Natural killer cell treated with Interleukin-12 subunit alpha and Interleukin-12 subunit beta and Interleukin-15 and Interleukin-18, amount 100 ng/mL, for 72 hours (primary cell): ENCODE data around the gene KCNC1. TPM values are rescaled to one million over a fixed set of nuclear protein-coding genes. Genes with fewer than 3 reads are reported as not detected.

Experiments used
- ATAC-seq, 2 donors: fragments of 150-1000 bp; cut with Tn5 transposase in 1 of 2; sonication (Bioruptor Pico), chemical (Tn5 transposase) in 1 of 2; 2 replicates each; pipeline ENCODE4 v1.10.0; 2021
- DNase-seq: peaks from one replicate; pipeline ENCODE4 v3.0.0; 2022; ENCODE audit warnings: low spot score
- H3K27ac Mint-ChIP-seq, 2 donors: 1 replicate in 1 of 2; 2 replicates in 1 of 2; pipeline ENCODE4 v1.8.0; 2022; ENCODE audit warnings: mixed read lengths in 2 of 2, mild to moderate bottlenecking in 1 of 2, moderate library complexity in 1 of 2
- H3K27me3 Mint-ChIP-seq, 2 donors: 1 replicate in 1 of 2; 2 replicates in 1 of 2; pipeline ENCODE4 v1.8.0; 2022; ENCODE audit warnings: mixed read lengths in 2 of 2
- H3K36me3 Mint-ChIP-seq: one replicate; pipeline ENCODE4 v1.8.0; 2022; ENCODE audit warnings: mixed read lengths
- H3K4me1 Mint-ChIP-seq, 2 donors: 1 replicate in 1 of 2; 2 replicates in 1 of 2; pipeline ENCODE4 v1.8.0; 2022; ENCODE audit warnings: low read depth in 2 of 2, mixed read lengths in 2 of 2, mild to moderate bottlenecking in 1 of 2
- H3K4me3 Mint-ChIP-seq: one replicate; pipeline ENCODE4 v1.8.0; 2022; ENCODE audit warnings: mixed read lengths
- H3K9me3 Mint-ChIP-seq: 2 replicates; pipeline ENCODE4 v1.8.0; 2022; ENCODE audit warnings: mixed read lengths
- total RNA-seq, 2 donors: library from RNA; stranded (reverse); gene quantifications; one replicate each; pipeline ENCODE4 v1.2.3, GENCODE V29; 2022

KCNC1 gene
- total RNA-seq, 2 donors from 2014 or later: not detected

GRCh38 chr11:17720796-17721171 lies 13.8 kb upstream of the KCNC1 start:
- no peak for ATAC-seq
- Mint-ChIP-seq H3K9me3 (no peaks in the 10 kb centered on the region), H3K27me3 (peaks cover 25 to 31% of the 10 kb centered on the region in 2 donors), H3K36me3 (no peaks in the 10 kb centered on the region), H3K27ac (no peak overlapping the region), H3K4me3 (no peak overlapping the region), H3K4me1 (no peaks in the 10 kb centered on the region)
- no peak for DNase-seq

GRCh38 chr11:17721242-17721999 lies 13.2 kb upstream of the KCNC1 start:
- no peaks in the 10 kb centered on the region for H3K36me3 Mint-ChIP-seq
- ATAC-seq (no peak), DNase-seq (no peak)
- no peak overlapping the region for H3K27ac Mint-ChIP-seq
- H3K4me1 Mint-ChIP-seq: no peaks in the 10 kb centered on the region
- H3K4me3 Mint-ChIP-seq: no peak overlapping the region
- H3K27me3 Mint-ChIP-seq: peaks cover 28 to 33% of the 10 kb centered on the region in 2 donors
- no peaks in the 10 kb centered on the region for H3K9me3 Mint-ChIP-seq

- H3K36me3 Mint-ChIP-seq: no peaks in the 10 kb centered on the region
- H3K27me3 Mint-ChIP-seq: peaks cover 34 to 35% of the 10 kb centered on the region in 2 donors
- no peaks in the 10 kb centered on the region for H3K4me1 Mint-ChIP-seq
- no peaks in the 10 kb centered on the region for H3K9me3 Mint-ChIP-seq
- ATAC-seq (no peak), DNase-seq (no peak)
- H3K4me3 Mint-ChIP-seq: no peak overlapping the region
- no peak overlapping the region for H3K27ac Mint-ChIP-seq
Measured at GRCh38 chr11:17722000-17722643, 12.5 kb upstream of the KCNC1 start.

GRCh38 chr11:17724020-17724908 lies 10.3 kb upstream of the KCNC1 start:
- Mint-ChIP-seq H3K4me1 (no peaks in the 10 kb centered on the region), H3K27me3 (peaks cover 36 to 54% of the 10 kb centered on the region in 2 donors), H3K4me3 (no peak overlapping the region), H3K9me3 (no peaks in the 10 kb centered on the region), H3K36me3 (no peaks in the 10 kb centered on the region), H3K27ac (no peak overlapping the region)
- ATAC-seq (no peak), DNase-seq (no peak)

- H3K27ac Mint-ChIP-seq: no peak overlapping the region
Measured at GRCh38 chr11:17725174-17725573, 9.4 kb upstream of the KCNC1 start.

GRCh38 chr11:17730137-17730536 lies 4.4 kb upstream of the KCNC1 start:
- DNase-seq (no peak), ATAC-seq (no peak)
- no peak overlapping the region for H3K27ac Mint-ChIP-seq
- no peaks in the 10 kb centered on the region for H3K9me3 Mint-ChIP-seq
- no peaks in the 10 kb centered on the region for H3K36me3 Mint-ChIP-seq
- H3K4me1 Mint-ChIP-seq: peaks cover 0 to 5% of the 10 kb centered on the region in 2 donors
- peaks cover 39 to 57% of the 10 kb centered on the region in 2 donors for H3K27me3 Mint-ChIP-seq
- no peak overlapping the region for H3K4me3 Mint-ChIP-seq

More at GRCh38 chr11:17725174-17725573, 9.4 kb upstream of the KCNC1 start:
- ATAC-seq (no peak), DNase-seq (no peak)
- Mint-ChIP-seq H3K4me1 (no peaks in the 10 kb centered on the region), H3K36me3 (no peaks in the 10 kb centered on the region), H3K4me3 (no peak overlapping the region), H3K9me3 (no peaks in the 10 kb centered on the region), H3K27me3 (peaks cover 39 to 56% of the 10 kb centered on the region in 2 donors)

GRCh38 chr11:17730608-17731462 lies 3.7 kb upstream of the KCNC1 start:
- H3K27me3 Mint-ChIP-seq: peaks cover 37 to 57% of the 10 kb centered on the region in 2 donors
- H3K27ac Mint-ChIP-seq: no peak overlapping the region
- no peaks in the 10 kb centered on the region for H3K36me3 Mint-ChIP-seq
- H3K4me1 Mint-ChIP-seq: peaks cover 0 to 5% of the 10 kb centered on the region in 2 donors
- ATAC-seq (peak; percentile 70 to 81), DNase-seq (peak; percentile 59)
- H3K9me3 Mint-ChIP-seq: no peaks in the 10 kb centered on the region
- no peak overlapping the region for H3K4me3 Mint-ChIP-seq

GRCh38 chr11:17733261-17733660 lies 1.3 kb upstream of the KCNC1 start:
- Mint-ChIP-seq H3K4me3 (no peak overlapping the region), H3K36me3 (no peaks in the 10 kb centered on the region), H3K9me3 (no peaks in the 10 kb centered on the region), H3K27ac (no peak overlapping the region), H3K4me1 (peaks cover 0 to 8% of the 10 kb centered on the region in 2 donors), H3K27me3 (peaks cover 35 to 47% of the 10 kb centered on the region in 2 donors)
- DNase-seq: no peak
- no peak for ATAC-seq

- Mint-ChIP-seq H3K4me1 (peaks cover 0 to 8% of the 10 kb centered on the region in 2 donors), H3K9me3 (no peaks in the 10 kb centered on the region), H3K36me3 (no peaks in the 10 kb centered on the region), H3K27me3 (peaks cover 27 to 35% of the 10 kb centered on the region in 2 donors), H3K27ac (no peak overlapping the region), H3K4me3 (no peak overlapping the region)
- DNase-seq (no peak), ATAC-seq (peak; percentile 56 to 61)
Measured at GRCh38 chr11:17734986-17735817, 621 bp downstream of the KCNC1 start.

GRCh38 chr11:17735818-17736578 lies 1.4 kb downstream of the KCNC1 start:
- Mint-ChIP-seq H3K9me3 (no peaks in the 10 kb centered on the region), H3K36me3 (no peaks in the 10 kb centered on the region), H3K27ac (no peak overlapping the region), H3K27me3 (peaks cover 25 to 35% of the 10 kb centered on the region in 2 donors), H3K4me1 (peaks cover 0 to 8% of the 10 kb centered on the region in 2 donors), H3K4me3 (no peak overlapping the region)
- no peak for ATAC-seq
- no peak for DNase-seq

- peaks cover 25 to 35% of the 10 kb centered on the region in 2 donors for H3K27me3 Mint-ChIP-seq
- no peaks in the 10 kb centered on the region for H3K9me3 Mint-ChIP-seq
- no peak overlapping the region for H3K27ac Mint-ChIP-seq
- ATAC-seq (no peak), DNase-seq (no peak)
- no peaks in the 10 kb centered on the region for H3K36me3 Mint-ChIP-seq
- no peak overlapping the region for H3K4me3 Mint-ChIP-seq
- H3K4me1 Mint-ChIP-seq: peaks cover 0 to 8% of the 10 kb centered on the region in 2 donors
Measured at GRCh38 chr11:17736579-17736893, 2.0 kb downstream of the KCNC1 start.
